ENCODE data around the gene UGT1A4.

UGT1A4 gene

GRCh38 chr2:233813236-233814055 is 94.9 kb downstream of the UGT1A4 start:
- DNase-seq = no peak

- no peak for DNase-seq
Measured at GRCh38 chr2:233814056-233814835, 95.7 kb downstream of the UGT1A4 start.

- DNase-seq = no peak
Measured at GRCh38 chr2:233815861-233816260, 97.3 kb downstream of the UGT1A4 start.

GRCh38 chr2:233816334-233816733 is 97.8 kb downstream of the UGT1A4 start:
- DNase-seq = no peak

GRCh38 chr2:233816771-233817170 is 98.2 kb downstream of the UGT1A4 start:
- no peak for DNase-seq

- no peak for DNase-seq
Measured at GRCh38 chr2:233817361-233817911, 98.9 kb downstream of the UGT1A4 start.

- no peak for DNase-seq
Measured at GRCh38 chr2:233817995-233818638, 99.6 kb downstream of the UGT1A4 start.

GRCh38 chr2:233818639-233819621 is 100.4 kb downstream of the UGT1A4 start:
- no peak for DNase-seq

- no peak for DNase-seq
Measured at GRCh38 chr2:233819884-233820773, 101.6 kb downstream of the UGT1A4 start.

GRCh38 chr2:233820774-233821105 is 102.2 kb downstream of the UGT1A4 start:
- DNase-seq = no peak

- DNase-seq = no peak
Measured at GRCh38 chr2:233821196-233821595, 102.7 kb downstream of the UGT1A4 start.

GRCh38 chr2:233821709-233822100 is 103.2 kb downstream of the UGT1A4 start:
- DNase-seq = no peak

GRCh38 chr2:233822101-233822771 is 103.7 kb downstream of the UGT1A4 start:
- no peak for DNase-seq
